K562 (cell line): ENCODE data around the gene GULP1. TPM values are rescaled to one million over a fixed set of nuclear protein-coding genes. Genes with fewer than 3 reads are reported as not detected.

Experiments used
- ATAC-seq: fragments of 200-7000 bp; cut with Tn5 transposase; 3 replicates; pipeline ENCODE4 v1.9.1; 2020; ENCODE audit warnings: moderate library complexity
- BruUV-seq: library from RNA; stranded (reverse); fragments of 400-500 nt; replicated peaks from 2 replicates; lab custom pipeline; 2021; lab: Mats Ljungman, UMichigan
- CTCF ChIA-PET: fragments of 300-600 bp; formaldehyde crosslinking; extraction: SDS; loops from one replicate; lab custom pipeline; 2021; ENCODE audit warnings: low intra/inter-chr PET ratio; lab: Yijun Ruan, JAX
- POLR2A ChIA-PET: fragments of 300-600, 350-650 bp; sonication (Branson Sonifier 250); formaldehyde crosslinking; extraction: SDS; loops from one replicate; lab custom pipeline; 2021; ENCODE audit warnings: antibody characterized with exemption, inconsistent platforms; lab: Yijun Ruan, JAX
- DNase-seq, 4 experiments: peaks; one replicate each; pipeline versions ENCODE4 v3.0.0 to v3.0.0-alpha.2; 2011 to 2018; ENCODE audit warnings: low spot score in 3 of 4, mixed read lengths in 3 of 4; ENCODE audit errors: extremely low read depth in 1 of 4
- FAIRE-seq: peaks from 2 replicates; lab custom pipeline; 2011; peaks lifted over from hg19 to GRCh38; lab: Jason Lieb, UNC
- H2AFZ ChIP-seq: 2 replicates; pipeline ENCODE4 v1.6.0; 2011; ENCODE audit warnings: low read depth, low read length, control low read depth, inconsistent platforms
- H3K27ac ChIP-seq: fragments of 200-600 bp; 3 replicates; pipeline ENCODE4 v1.8.0; 2011; ENCODE audit warnings: low read depth, mild to moderate bottlenecking, control low read depth, inconsistent platforms, low read length, moderate library complexity, mixed read lengths; ENCODE audit errors: extremely low read depth
- H3K27me3 ChIP-seq, 2 experiments: fragments of 300-600 bp in 1 of 2; 2 replicates in 1 of 2; 3 replicates in 1 of 2; pipeline versions ENCODE4 v1.6.0 to v1.8.0; 2011; ENCODE audit warnings: inconsistent platforms in 2 of 2, low read length in 2 of 2, mild to moderate bottlenecking in 1 of 2, mixed read lengths in 1 of 2, moderate library complexity in 1 of 2; ENCODE audit not compliant: control insufficient read depth in 2 of 2, insufficient read depth in 2 of 2
- H3K36me3 ChIP-seq: fragments of 300-600 bp; 3 replicates; pipeline ENCODE4 v1.8.0; 2011; ENCODE audit warnings: mild to moderate bottlenecking, low read length, inconsistent platforms; ENCODE audit not compliant: control insufficient read depth, insufficient read depth
- H3K4me1 ChIP-seq, 2 experiments: fragments of 200-600 bp in 1 of 2; replicated peaks in 1 of 2; 2 replicates in 1 of 2; 3 replicates in 1 of 2; pipeline versions ENCODE4 v1.5.1 to v1.8.0; 2011; ENCODE audit warnings: inconsistent platforms in 2 of 2, low read length in 2 of 2, mild to moderate bottlenecking in 1 of 2, mixed read lengths in 1 of 2, moderate library complexity in 1 of 2; ENCODE audit not compliant: control insufficient read depth in 2 of 2, insufficient read depth in 2 of 2
- H3K4me2 ChIP-seq: 2 replicates; pipeline ENCODE4 v1.6.1; 2011; ENCODE audit warnings: low read length, control low read depth, inconsistent platforms, mixed read lengths; ENCODE audit not compliant: insufficient read depth
- H3K4me3 ChIP-seq: fragments of 200-600 bp; sonication (generic), shearing (Covaris generic); 2 replicates; pipeline ENCODE4 v1.5.1; 2016; ENCODE audit warnings: control low read depth, inconsistent platforms
- H3K79me2 ChIP-seq: fragments of 200-600 bp; 3 replicates; pipeline ENCODE4 v1.8.0; 2011; ENCODE audit warnings: low read length, inconsistent platforms; ENCODE audit not compliant: control insufficient read depth, insufficient read depth
- H3K9ac ChIP-seq, 2 experiments: 2 replicates each; pipeline versions ENCODE4 v1.6.0 to v1.6.1; 2011; ENCODE audit warnings: low read depth in 2 of 2, low read length in 2 of 2, control low read depth in 1 of 2, inconsistent platforms in 1 of 2, mild to moderate bottlenecking in 1 of 2, mixed read lengths in 1 of 2; ENCODE audit not compliant: insufficient read depth in 1 of 2
- H3K9me1 ChIP-seq: one replicate; pipeline ENCODE4 v1.6.0; 2011; ENCODE audit warnings: inconsistent platforms, mild to moderate bottlenecking, low read length, moderate library complexity; ENCODE audit not compliant: control insufficient read depth, insufficient read depth
- H3K9me3 ChIP-seq: replicated peaks from 2 replicates; pipeline ENCODE4 v1.5.1; 2011; ENCODE audit warnings: low read depth, low read length, inconsistent platforms; ENCODE audit not compliant: control insufficient read depth, insufficient read depth
- H4K20me1 ChIP-seq: replicated peaks from 2 replicates; pipeline ENCODE4 v1.6.1; 2011; ENCODE audit warnings: low read length, inconsistent platforms, mixed read lengths; ENCODE audit not compliant: control insufficient read depth, insufficient read depth
- BDP1 ChIP-seq: IDR thresholded peaks from 3 replicates; pipeline ENCODE4 v1.6.1; 2011; ENCODE audit not compliant: insufficient read length, insufficient read depth
- C11orf30 ChIP-seq: fragments of 450-650 bp; IDR thresholded peaks from 2 replicates; pipeline ENCODE4 v1.6.1; 2016; ENCODE audit warnings: low read depth, mild to moderate bottlenecking
- GMEB1 ChIP-seq: fragments of 250-450 bp; sonication (Bioruptor Pico); IDR thresholded peaks from 2 replicates; pipeline ENCODE4 v1.4.0; 2020; ENCODE audit warnings: mild to moderate bottlenecking
- HNRNPUL1 ChIP-seq: fragments of 200-400 bp; formaldehyde crosslinking; IDR thresholded peaks from 2 replicates; pipeline ENCODE4 v1.6.1; 2017; ENCODE audit warnings: low read length
- KDM1A ChIP-seq, 2 experiments: fragments of 450-650 bp; IDR thresholded peaks; 2 replicates each; pipeline ENCODE4 v1.6.1; 2016; ENCODE audit warnings: mild to moderate bottlenecking in 2 of 2
- MBD1 ChIP-seq: fragments of 250-450 bp; sonication (Bioruptor Pico); IDR thresholded peaks from 2 replicates; pipeline ENCODE4 v1.8.0; 2022; ENCODE audit warnings: inconsistent platforms
- PHB ChIP-seq: fragments of 250-450 bp; sonication (Bioruptor Pico); IDR thresholded peaks from 2 replicates; pipeline ENCODE4 v1.5.0; 2021
- SREBF1 ChIP-seq: fragments of 150-350 bp; IDR thresholded peaks from 2 replicates; pipeline ENCODE4 v1.6.1; 2014; ENCODE audit warnings: antibody characterized with exemption, low read depth, low read length, borderline replicate concordance
- TEAD2 ChIP-seq: fragments of 450-650 bp; IDR thresholded peaks from 2 replicates; pipeline ENCODE4 v1.6.1; 2016; ENCODE audit warnings: missing genetic modification characterization, control low read depth, missing compliant biosample characterization
- ZBTB1 ChIP-seq: sonication (generic); formaldehyde crosslinking; IDR thresholded peaks from 2 replicates; pipeline ENCODE4 v1.8.1; 2023; ENCODE audit warnings: missing genetic modification reagents, low read depth, mild to moderate bottlenecking, borderline replicate concordance
- ZC3H4 ChIP-seq: sonication (generic); formaldehyde crosslinking; IDR thresholded peaks from 2 replicates; pipeline ENCODE4 v1.9.0; 2021; ENCODE audit warnings: missing genetic modification reagents, borderline replicate concordance
- ZNF263 ChIP-seq: sonication (generic); formaldehyde crosslinking; IDR thresholded peaks from 2 replicates; pipeline ENCODE4 v1.8.0; 2022; ENCODE audit warnings: mild to moderate bottlenecking, missing genetic modification reagents, borderline replicate concordance
- ZNF347 ChIP-seq: fragments of 450-650 bp; formaldehyde crosslinking; IDR thresholded peaks from 2 replicates; pipeline ENCODE4 v1.4.0; 2020; ENCODE audit warnings: low read depth, mild to moderate bottlenecking, moderate library complexity
- WGBS: fragments of 100-300 bp; shearing (Covaris generic); methylation state at CpG from one replicate; pipeline ENCODE4 v1.1.6; 2016; ENCODE audit warnings: low coverage, mixed read lengths; ENCODE audit not compliant: insufficient coverage; ENCODE audit errors: missing lambda C conversion rate; 5-methylcytosine and 5-hydroxymethylcytosine counted together
- in situ Hi-C: fragments of 300-500 bp; cut with MboI; formaldehyde crosslinking; loops from 4 replicates; pipeline ENCODE4 v1.15.0; 2018; ENCODE audit warnings: inconsistent platforms, mixed read lengths
- intact Hi-C: fragments of 100-400 bp; cut with micrococcal nuclease; formaldehyde crosslinking; loops from 2 replicates; pipeline ENCODE4 v1.14.2; 2022
- polyA plus RNA-seq, 8 experiments: library from polyadenylated mRNA; depleted of rRNA in 4 of 8; stranded (reverse) in 5 of 8; unstranded in 3 of 8; fragments of >200 nt; fragmentation: Nextera tagmentation in 2 of 8; fragmentation: Illumina TruSeq in 1 of 8; extraction: Ambion mirVana in 2 of 8; extraction: Trizol in 1 of 8; gene quantifications; 2 replicates each; pipeline versions ENCODE4 v1.2.1 to v1.2.3, GENCODE V29; 2011 to 2014; ENCODE audit warnings: inconsistent platforms in 1 of 8, missing spikeins in 1 of 8
- total RNA-seq, 7 experiments: library from RNA; depleted of rRNA in 6 of 7; stranded (reverse); fragments of >200 nt in 6 of 7; fragmentation: Illumina TruSeq in 2 of 7; extraction: Trizol in 2 of 7; gene quantifications; 2 replicates each; pipeline versions ENCODE4 v1.2.1 to v1.2.3, GENCODE V29; 2011 to 2021; ENCODE audit warnings: low replicate concordance in 1 of 7
- TF ChIP-seq, protein P1 (sequence below), 3 experiments: fragments of 200-800 bp in 1 of 3; sonication (Bioruptor generic) in 1 of 3; sonication (generic) in 1 of 3; formaldehyde crosslinking in 1 of 3; IDR thresholded peaks; 2 replicates each; pipeline versions ENCODE4 v1.6.1 to v1.8.0; 2016 to 2022; ENCODE audit warnings: mild to moderate bottlenecking in 2 of 3, missing compliant biosample characterization in 2 of 3, missing genetic modification characterization in 2 of 3, missing genetic modification reagents in 1 of 3
- TF ChIP-seq, protein P2 (sequence below): fragments of 200-400 bp; formaldehyde crosslinking; IDR thresholded peaks from 2 replicates; pipeline ENCODE4 v1.6.1; 2017; ENCODE audit warnings: mild to moderate bottlenecking, low read depth, low read length, moderate library complexity

GULP1 gene
- total and polyA plus RNA-seq, 9 of the 15 experiments (the other 6 are each of a cell fraction or from before 2014, with no cell fraction given), result 8.5 to 25.3 (median 19.5) TPM

GRCh38 chr2:188353282-188353681, 61.6 kb downstream of the GULP1 start:
- H3K79me2 ChIP-seq, result peaks cover 15% of the 10 kb centered on the region; the same call in 2 of the 3 replicates
- H3K36me3 ChIP-seq, result no peaks in the 10 kb centered on the region
- no peaks in the 10 kb centered on the region for H3K9me1 ChIP-seq
- no peak overlapping the region for H3K27ac ChIP-seq
- no TSS peak for BruUV-seq
- FAIRE-seq (no peak), DNase-seq (no peak), ATAC-seq (no peak)
- H4K20me1 ChIP-seq, result no peaks in the 10 kb centered on the region
- H3K4me2 ChIP-seq, result no peak overlapping the region
- H3K4me1 ChIP-seq, result no peaks in the 10 kb centered on the region
- POLR2A ChIA-PET, result interaction anchor here (0.6 kb wide), 1 partner anchor 15 kb away, joined by 3 read pairs; no protein-coding TSS in a partner anchor
- in situ Hi-C loops, result no loop called here
- H3K4me3 ChIP-seq, result no peak overlapping the region
- WGBS, result 87% methylated on average over 5 of the region's 5 CpGs
- H3K9me3 ChIP-seq, result no peaks in the 10 kb centered on the region
- H3K9ac ChIP-seq, result no peak overlapping the region
- intact Hi-C loops, result no loop called here
- CTCF ChIA-PET, result no interaction called here
- no peaks in the 10 kb centered on the region for H3K27me3 ChIP-seq
- H2AFZ ChIP-seq, result no peak overlapping the region
- TF ChIP-seq MBD1 (CRISPR knock-in tag) (no peak), TEAD2 (tag) (no peak), C11orf30 (no peak), ZBTB1 (CRISPR knock-in tag) (no peak), HNRNPUL1 (no peak), GMEB1 (CRISPR knock-in tag) (no peak), ZNF347 (no peak), SREBF1 (no peak), ZC3H4 (CRISPR knock-in tag) (no peak), PHB (CRISPR knock-in tag) (no peak), BDP1 (no peak), ZNF263 (CRISPR knock-in tag) (no peak), KDM1A (IDR thresholded peaks at IDR 0.05) (no peak)
- TF ChIP-seq, protein P1, sequence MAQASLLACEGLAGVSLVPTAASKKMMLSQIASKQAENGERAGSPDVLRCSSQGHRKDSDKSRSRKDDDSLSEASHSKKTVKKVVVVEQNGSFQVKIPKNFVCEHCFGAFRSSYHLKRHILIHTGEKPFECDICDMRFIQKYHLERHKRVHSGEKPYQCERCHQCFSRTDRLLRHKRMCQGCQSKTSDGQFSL (CRISPR knock-in tag; IDR thresholded peaks at IDR 0.05), result no peak
- TF ChIP-seq, protein P1 (tag; IDR thresholded peaks at IDR 0.05), result no peak
- TF ChIP-seq, protein P2, sequence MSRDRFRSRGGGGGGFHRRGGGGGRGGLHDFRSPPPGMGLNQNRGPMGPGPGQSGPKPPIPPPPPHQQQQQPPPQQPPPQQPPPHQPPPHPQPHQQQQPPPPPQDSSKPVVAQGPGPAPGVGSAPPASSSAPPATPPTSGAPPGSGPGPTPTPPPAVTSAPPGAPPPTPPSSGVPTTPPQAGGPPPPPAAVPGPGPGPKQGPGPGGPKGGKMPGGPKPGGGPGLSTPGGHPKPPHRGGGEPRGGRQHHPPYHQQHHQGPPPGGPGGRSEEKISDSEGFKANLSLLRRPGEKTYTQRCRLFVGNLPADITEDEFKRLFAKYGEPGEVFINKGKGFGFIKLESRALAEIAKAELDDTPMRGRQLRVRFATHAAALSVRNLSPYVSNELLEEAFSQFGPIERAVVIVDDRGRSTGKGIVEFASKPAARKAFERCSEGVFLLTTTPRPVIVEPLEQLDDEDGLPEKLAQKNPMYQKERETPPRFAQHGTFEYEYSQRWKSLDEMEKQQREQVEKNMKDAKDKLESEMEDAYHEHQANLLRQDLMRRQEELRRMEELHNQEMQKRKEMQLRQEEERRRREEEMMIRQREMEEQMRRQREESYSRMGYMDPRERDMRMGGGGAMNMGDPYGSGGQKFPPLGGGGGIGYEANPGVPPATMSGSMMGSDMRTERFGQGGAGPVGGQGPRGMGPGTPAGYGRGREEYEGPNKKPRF, result no peak
